Peyer's patch (tissue), 4 donors: Measurements from ENCODE around the gene SLC39A11. TPM values are rescaled to one million over a fixed set of nuclear protein-coding genes. Genes with fewer than 3 reads are reported as not detected.

ENCODE experiments used
- DNase-seq, 3 donors: peaks; one replicate each; pipeline ENCODE4 v3.0.0-alpha.2; 2017 to 2019
- H3K27ac ChIP-seq, 4 donors: fragments of 200-600 bp; sonication (generic); one replicate each; pipeline ENCODE4 v1.5.1; 2016 to 2019
- H3K27me3 ChIP-seq, 2 donors: fragments of 200-600 bp; sonication (generic); one replicate each; pipeline ENCODE4 v1.5.1; 2019
- H3K36me3 ChIP-seq, 3 donors: fragments of 200-600 bp; sonication (generic); one replicate each; pipeline ENCODE4 v1.5.1; 2016 to 2019
- H3K4me1 ChIP-seq, 4 donors: fragments of 200-600 bp; sonication (generic); one replicate each; pipeline ENCODE4 v1.5.1; 2016 to 2019
- H3K4me3 ChIP-seq, 4 donors: fragments of 200-600 bp; sonication (generic); 1 replicate in 3 of 4; 2 replicates in 1 of 4; pipeline ENCODE4 v1.5.1; 2016 to 2019; ENCODE audit warnings: mild to moderate bottlenecking in 1 of 4
- H3K9me3 ChIP-seq, 4 donors: fragments of 200-600 bp; sonication (generic); one replicate each; pipeline ENCODE4 v1.5.1; 2016 to 2019; ENCODE audit warnings: mild to moderate bottlenecking in 1 of 4
- CTCF ChIP-seq, 6 experiments: fragments of 450-650 bp in 4 of 6; fragments of 200-600 bp in 2 of 6; sonication (generic) in 1 of 6; IDR thresholded peaks; one replicate each; pipeline ENCODE4 v1.5.1; 2017 to 2019; ENCODE audit warnings: antibody characterized with exemption in 6 of 6, mild to moderate bottlenecking in 3 of 6, moderate library complexity in 1 of 6
- POLR2A ChIP-seq, 2 donors: fragments of 450-650 bp; IDR thresholded peaks; one replicate each; pipeline ENCODE4 v1.5.1; 2017; ENCODE audit warnings: antibody characterized with exemption in 2 of 2, mild to moderate bottlenecking in 2 of 2, moderate library complexity in 2 of 2
- total RNA-seq, 4 donors: library from RNA; depleted of rRNA; stranded (reverse); fragments of >200 nt; gene quantifications; one replicate each; pipeline ENCODE4 v1.1.0, GENCODE V29; 2016

The SLC39A11 gene
- total RNA-seq, 4 donors from 2014 or later, result 39.9 to 91.6 (median 45.7) TPM

- DNase-seq, result no peak
- H3K27ac ChIP-seq, result no peak overlapping the region
- no peaks in the 10 kb centered on the region for H3K27me3 ChIP-seq
- H3K9me3 ChIP-seq, result no peaks in the 10 kb centered on the region
- no peaks in the 10 kb centered on the region for H3K4me1 ChIP-seq
- no peaks in the 10 kb centered on the region for H3K36me3 ChIP-seq
- no peak overlapping the region for H3K4me3 ChIP-seq
- TF ChIP-seq CTCF (IDR thresholded peaks at IDR 0.05) (no peak), POLR2A (IDR thresholded peaks at IDR 0.05) (no peak)
Observed at GRCh38 chr17:72913142-72913682, 179.3 kb downstream of the SLC39A11 start.

- Histone ChIP-seq H3K4me1 (no peaks in the 10 kb centered on the region), H3K27me3 (no peaks in the 10 kb centered on the region), H3K27ac (no peak overlapping the region), H3K4me3 (no peak overlapping the region), H3K36me3 (no peaks in the 10 kb centered on the region), H3K9me3 (no peaks in the 10 kb centered on the region)
- DNase-seq, result no peak
- TF ChIP-seq CTCF (IDR thresholded peaks at IDR 0.05) (no peak), POLR2A (IDR thresholded peaks at IDR 0.05) (no peak)
Observed at GRCh38 chr17:72906306-72906705, 186.2 kb downstream of the SLC39A11 start.

GRCh38 chr17:72903522-72903921 lies 189.0 kb downstream of the SLC39A11 start:
- Histone ChIP-seq H3K4me3 (no peak overlapping the region), H3K27me3 (no peaks in the 10 kb centered on the region), H3K27ac (no peak overlapping the region), H3K4me1 (no peaks in the 10 kb centered on the region), H3K36me3 (no peaks in the 10 kb centered on the region), H3K9me3 (no peaks in the 10 kb centered on the region)
- no peak for DNase-seq
- no peak for TF ChIP-seq POLR2A (IDR thresholded peaks at IDR 0.05)
- no peak for TF ChIP-seq CTCF (IDR thresholded peaks at IDR 0.05)

GRCh38 chr17:72901657-72902056 lies 190.8 kb downstream of the SLC39A11 start:
- H3K4me3 ChIP-seq, result no peak overlapping the region
- TF ChIP-seq CTCF (IDR thresholded peaks at IDR 0.05) (no peak), POLR2A (IDR thresholded peaks at IDR 0.05) (no peak)
- DNase-seq, result no peak
- H3K36me3 ChIP-seq, result no peaks in the 10 kb centered on the region
- no peaks in the 10 kb centered on the region for H3K4me1 ChIP-seq
- no peaks in the 10 kb centered on the region for H3K9me3 ChIP-seq
- no peaks in the 10 kb centered on the region for H3K27me3 ChIP-seq
- H3K27ac ChIP-seq, result no peak overlapping the region

DNA sequence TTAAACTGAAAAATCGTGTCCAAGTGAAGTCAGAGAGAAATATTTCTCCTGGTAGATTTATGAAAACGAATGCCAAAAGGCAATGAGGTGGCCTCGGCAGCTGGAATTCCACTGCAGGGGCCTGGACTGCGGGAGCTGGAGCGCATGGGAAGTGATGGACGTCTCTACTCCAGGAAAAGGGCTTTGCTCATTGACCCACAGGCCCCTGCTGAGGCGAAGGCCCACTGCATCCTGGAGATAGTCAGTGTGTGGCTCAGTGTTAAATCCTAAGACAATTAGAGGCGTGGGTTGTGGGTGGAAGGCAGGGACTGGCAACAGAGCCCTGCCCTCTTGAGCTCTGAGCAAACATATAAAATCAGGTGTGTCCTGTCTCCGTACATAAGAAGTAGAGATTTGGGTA lies 191.4 kb downstream of the SLC39A11 start:
- Histone ChIP-seq H3K36me3 (no peaks in the 10 kb centered on the region), H3K27me3 (no peaks in the 10 kb centered on the region), H3K9me3 (no peaks in the 10 kb centered on the region), H3K27ac (no peak overlapping the region), H3K4me3 (no peak overlapping the region), H3K4me1 (no peaks in the 10 kb centered on the region)
- DNase-seq, result no peak
- TF ChIP-seq POLR2A (IDR thresholded peaks at IDR 0.05), result no peak
- no peak for TF ChIP-seq CTCF (IDR thresholded peaks at IDR 0.05)

- Histone ChIP-seq H3K4me1 (no peaks in the 10 kb centered on the region), H3K4me3 (no peak overlapping the region), H3K27ac (no peak overlapping the region), H3K27me3 (no peaks in the 10 kb centered on the region), H3K36me3 (no peaks in the 10 kb centered on the region), H3K9me3 (no peaks in the 10 kb centered on the region)
- DNase-seq, result no peak
- no peak for TF ChIP-seq CTCF (IDR thresholded peaks at IDR 0.05)
- TF ChIP-seq POLR2A (IDR thresholded peaks at IDR 0.05), result no peak
Observed at GRCh38 chr17:72900654-72900971, 191.9 kb downstream of the SLC39A11 start.
